Measurements from ENCODE around the gene PROX2.
A peak's percentile ranks its signal among the peaks of the same experiment; 100 is the strongest.

PROX2 gene

DNA sequence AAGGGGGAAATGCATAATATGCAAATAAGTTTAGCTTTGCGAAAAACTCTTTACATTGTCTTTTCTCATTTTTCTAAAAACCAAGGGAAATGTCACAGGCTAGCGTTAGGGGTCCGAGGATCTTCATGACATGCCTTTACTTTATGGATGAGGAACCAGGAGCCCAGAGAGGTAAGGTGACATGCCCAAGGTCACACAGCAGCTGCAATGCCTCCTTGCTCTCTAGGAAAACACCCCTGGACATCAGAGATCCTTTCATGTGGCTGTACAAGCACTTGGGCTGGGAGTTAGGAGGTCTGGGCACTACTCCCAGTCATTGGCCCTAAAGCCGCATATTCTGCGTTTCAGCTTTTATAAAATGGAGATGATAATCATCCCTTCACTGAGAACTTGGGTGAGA lies 741 bp downstream of the PROX2 start:
- DNase-seq = no peak

DNA sequence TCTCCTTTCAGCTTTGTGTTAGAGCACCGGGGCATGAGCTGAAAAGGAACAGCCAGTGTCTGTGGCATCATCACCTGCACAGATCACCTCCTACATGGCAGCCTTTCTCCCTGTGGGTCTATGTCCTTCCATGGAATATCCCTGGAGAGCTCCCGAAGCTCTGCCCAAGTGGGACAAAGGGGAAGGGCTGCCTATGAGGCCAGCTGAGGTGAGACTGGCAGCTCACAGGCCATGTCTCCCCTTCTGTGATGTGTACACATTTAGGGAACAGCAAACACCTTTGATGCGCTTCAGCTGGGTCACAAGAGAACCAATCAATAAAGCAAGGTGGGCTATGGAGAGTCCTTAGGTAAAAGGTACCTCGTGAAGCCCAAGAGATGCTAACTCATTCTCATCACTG lies 4.1 kb downstream of the PROX2 start:
- DNase-seq = no peak

DNA sequence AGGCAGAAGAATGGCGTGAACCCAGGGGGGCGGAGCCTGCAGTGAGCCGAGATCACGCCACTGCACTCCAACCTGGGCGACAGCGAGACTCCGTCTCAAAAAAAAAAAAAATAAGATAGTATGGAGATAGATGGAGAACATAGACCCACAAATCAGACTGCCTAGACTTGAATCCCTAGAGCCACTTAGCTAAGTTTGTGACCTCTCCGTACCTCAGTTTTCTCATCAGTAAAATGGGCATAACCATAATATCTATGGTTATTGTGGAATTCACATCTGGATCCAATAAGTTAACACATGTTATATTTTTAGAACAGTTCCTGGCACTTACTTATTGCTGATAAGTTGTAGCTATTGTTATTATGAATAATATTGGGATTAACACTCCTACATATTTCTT lies 7.2 kb downstream of the PROX2 start:
- DNase-seq = no peak

DNA sequence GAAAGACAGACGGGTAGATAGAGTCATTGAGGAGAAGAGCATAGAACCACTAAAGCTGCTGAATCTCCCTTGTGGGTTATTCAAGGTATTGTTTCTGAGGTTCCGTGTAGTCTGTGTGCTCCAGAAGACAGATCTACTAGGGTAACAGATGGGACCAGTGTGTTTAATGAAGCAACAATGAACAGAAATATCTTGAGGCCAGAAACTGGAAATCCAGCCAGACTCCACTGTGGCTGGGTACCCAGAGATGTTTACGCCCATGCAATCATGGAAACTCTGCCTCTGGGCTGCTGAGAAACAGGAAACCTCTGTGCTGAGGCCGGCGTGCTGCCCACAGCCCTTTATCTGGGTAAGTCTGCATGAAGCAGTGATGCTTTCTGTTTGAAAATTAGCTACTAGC lies 8.3 kb downstream of the PROX2 start:
- DNase-seq = peak in 3 of 5 donors; percentile 21 to 59 (median 22)

DNA sequence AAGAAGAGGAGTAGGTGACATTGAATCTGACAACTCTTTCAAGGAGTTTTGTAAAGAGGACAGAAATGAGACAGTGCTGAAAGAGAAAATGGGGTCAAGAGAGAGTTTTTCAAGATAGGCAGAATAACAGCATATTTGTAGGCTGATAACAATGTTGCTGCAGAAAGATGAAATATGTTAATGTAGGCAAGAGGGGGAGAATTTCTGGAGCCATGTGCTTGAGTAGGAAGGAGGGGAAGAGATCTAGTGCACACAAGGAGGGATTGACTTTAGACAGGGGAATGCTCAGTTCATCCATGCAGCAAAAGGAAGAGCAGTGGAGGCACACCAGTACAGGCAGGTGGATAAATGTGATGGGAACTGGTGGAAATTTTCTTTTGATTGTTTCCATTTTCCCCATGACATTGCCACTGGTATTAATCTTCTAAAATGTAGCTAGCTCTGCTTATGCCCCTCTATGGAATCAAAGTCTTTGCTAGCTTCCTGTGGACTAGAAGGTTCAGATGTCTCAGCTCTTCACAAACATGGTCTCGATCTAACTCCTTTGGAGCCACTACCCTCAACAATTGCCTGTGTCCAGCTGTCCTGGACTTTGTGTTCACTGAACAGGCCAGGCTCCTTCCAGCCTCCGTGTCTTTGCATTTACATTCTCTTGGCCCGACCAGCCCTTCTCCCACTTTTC lies 9.1 kb downstream of the PROX2 start:
- DNase-seq = no peak

DNA sequence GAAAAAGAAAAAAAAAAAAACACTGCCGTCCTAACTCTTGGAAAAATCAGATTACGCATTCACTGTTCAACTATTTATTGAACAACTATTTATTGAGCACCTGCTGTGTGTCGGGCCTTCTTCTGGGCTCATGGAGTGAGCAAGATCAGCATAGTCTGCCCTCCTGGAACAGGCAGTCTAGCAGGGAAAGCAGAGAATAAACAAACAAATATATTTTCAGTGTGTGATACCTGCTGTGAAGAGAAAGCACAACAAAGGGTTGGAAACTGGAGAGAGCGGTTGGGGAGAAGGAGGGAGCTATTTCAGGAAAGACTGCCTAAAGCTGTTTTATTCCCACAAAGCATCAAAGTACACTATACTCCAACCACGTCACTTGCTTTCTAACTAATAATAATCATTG lies 10.8 kb downstream of the PROX2 start:
- DNase-seq = no peak

DNA sequence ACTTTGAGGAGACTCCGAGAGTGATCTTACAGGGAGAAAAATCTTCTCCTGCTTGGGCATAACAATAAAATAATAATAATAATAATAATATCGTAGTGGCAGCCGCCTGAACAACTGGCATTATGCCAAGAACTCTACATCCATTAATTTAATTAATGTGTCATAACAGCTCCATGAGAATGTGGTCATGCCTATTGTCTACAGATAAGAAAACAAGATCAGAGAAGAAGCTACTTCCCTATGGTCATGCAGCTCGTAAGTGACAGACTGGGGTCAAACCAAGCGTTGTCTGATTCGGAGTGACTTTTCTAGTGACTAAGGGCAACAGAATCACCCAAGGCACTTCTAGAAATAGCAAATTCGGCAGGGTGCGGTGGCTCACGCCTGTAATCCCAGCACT lies 11.7 kb downstream of the PROX2 start:
- no peak for DNase-seq

DNA sequence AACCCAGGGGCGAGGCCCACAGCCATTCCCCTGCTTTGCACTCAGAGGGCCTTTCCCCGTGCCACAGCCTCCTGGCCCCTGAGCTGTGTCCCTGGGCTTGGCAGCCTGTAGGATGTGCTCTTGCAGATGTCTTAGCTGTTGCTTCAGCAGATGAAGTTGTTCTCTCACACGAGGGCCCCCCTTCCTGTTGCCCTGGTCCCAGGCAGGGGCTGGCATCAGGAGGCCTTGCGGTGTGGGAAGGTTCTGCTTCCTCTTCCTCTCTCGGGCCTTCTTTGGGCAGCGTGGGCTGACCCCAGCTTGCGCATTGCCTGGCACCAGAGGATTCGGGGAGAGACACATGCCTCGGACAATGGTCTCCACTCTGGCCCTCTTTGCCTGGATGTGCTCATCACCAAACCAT lies 12.7 kb downstream of the PROX2 start:
- no peak for DNase-seq

DNA sequence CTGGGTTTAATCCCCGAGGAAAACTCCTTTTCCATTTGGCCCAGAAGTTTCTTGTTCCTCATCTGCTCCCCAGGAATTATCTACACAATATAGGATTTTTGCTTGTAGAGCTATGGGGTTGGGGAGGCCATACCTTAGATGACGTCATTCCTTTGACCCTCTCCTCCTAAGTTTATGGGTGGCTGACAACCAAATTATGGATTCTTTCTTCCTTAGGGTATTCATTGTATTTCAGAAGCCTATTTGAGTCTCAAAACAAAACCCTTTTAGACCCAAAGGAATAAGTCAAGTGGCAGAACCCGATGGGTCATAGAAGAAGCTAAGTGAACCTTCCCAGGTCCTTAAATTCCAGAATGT lies 14.2 kb downstream of the PROX2 start:
- no peak for DNase-seq

DNA sequence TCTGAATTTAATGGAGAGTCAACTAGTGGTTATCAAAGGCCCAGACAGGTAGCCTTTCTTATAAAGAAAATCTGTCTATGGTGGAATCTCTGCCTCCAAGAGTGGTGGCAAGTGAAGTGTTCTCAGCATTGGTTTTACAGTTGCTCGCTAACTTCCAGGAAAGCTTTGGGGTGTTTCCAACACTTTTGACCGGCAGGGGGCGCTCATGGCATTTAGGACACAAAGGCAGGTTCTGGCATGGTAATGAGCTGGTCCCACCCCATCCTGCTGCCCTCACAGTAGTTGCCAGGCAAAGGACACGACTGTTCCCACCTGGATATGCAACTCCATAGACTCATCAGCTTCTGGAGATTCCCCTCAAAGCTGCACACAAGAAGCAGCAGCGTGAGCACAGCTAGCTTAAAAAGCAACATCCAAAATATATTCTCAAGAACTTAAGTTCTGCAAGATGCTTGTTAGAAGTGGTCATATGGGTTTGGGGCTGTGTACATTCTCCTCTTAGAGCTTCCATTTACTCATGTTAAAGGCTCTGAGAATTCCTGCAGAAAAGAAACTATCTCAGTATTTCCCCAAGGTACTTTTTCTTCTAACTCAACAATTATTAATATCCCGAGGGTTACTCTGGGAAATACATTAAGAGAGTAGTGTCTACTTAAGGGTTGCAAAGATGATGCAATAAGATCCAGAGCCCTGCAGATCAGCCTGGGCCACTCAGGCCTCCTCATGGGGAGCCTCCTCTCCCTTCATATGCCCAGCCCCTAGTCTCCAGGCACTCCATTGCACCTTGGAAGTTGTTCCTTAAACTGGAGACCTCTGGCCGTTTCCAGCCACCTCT lies 14.8 kb downstream of the PROX2 start:
- peak; percentile 76 to 94 (median 80) for DNase-seq

DNA sequence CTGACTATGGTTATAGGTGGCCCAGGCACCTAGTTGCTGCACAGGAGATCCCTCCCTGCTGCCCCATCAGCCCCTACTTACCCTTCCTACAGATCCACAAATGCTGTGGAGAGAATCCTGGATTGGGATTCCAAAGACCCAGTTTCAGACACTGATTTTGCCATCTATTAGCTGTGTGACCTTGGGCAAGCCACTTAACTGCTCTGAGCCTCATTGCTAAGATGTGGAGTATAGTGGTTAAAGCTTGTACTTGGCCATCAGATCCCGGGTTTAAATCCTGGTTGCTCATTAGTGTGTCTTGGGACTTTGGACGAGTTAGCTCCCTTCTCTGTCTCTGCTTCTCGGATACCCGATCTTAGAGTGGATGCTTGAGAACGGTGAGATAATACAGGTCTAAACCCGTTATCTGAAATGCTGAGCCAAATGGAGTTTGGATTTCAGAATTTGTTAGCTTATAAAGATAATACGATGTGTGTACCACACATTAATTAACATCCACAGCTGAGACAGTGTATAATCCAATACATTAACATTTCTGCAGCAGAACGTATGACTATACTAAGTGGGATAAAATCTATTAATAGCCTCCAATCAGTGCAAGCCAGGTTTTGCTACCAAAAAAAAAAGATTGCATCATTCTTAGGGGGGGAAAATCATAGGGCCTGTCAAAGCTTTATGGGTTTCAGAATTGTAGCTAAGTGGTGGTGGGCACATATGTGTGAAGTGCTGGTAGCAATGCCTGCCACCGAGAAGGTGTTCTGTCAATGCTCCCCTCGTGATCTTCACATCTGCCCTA lies 16.0 kb downstream of the PROX2 start:
- DNase-seq = no peak

DNA sequence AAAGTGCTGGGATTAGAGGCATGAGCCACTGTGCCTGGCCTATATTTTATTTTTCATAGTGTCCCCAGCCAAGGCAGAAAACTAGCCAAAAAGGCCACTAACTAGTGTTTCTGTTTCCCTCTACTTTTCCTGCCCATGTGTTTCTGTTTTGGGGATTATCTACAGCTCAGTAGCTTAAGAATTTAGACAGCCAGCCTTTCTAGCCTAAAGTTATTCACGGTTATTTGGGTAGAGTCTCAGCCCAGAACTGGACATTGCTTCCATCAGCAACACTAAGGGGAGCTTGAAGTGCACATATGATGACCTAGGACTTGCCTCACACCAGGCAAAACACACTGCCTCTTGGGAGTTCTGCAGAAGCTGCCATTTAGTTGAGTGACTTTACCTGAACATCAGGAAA lies 17.9 kb downstream of the PROX2 start:
- DNase-seq = no peak

DNA sequence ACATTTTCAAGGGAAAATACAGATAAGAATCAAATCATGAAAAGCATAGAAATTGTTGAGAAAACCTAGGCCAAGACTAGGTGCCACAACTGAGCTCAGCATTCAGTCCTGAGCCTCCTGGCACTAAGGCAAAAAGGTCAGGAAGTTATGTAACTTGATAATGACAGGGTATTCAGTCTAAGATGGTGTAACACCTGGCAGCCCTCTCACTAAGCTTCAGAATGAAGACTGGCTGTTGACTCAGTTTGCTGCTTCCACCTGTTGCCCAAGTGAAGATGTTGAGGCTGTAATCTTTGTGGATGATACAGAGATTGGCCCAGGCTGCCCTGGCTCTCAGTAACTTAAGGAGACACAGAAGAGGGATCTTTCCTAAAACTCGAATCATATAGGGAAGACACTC lies 19.6 kb downstream of the PROX2 start:
- no peak for DNase-seq

DNA sequence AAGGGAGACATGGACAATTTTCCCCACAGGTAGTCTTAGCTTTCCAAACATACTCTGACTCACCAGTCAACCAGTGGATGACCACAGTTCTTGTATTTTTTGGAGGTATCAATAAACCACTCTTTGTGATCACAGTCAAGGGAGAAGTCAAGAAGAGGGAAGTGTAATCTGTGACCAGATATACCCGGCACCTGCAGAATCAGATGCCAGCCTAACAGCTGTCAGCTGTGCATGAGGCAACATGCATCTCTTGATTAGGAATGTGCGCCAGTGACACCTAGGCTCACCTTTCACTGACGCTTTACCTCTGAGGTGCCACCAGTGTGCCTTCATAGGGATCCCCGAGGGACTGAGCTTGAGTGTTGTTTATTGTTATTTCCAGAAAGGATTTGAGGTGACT lies 20.0 kb downstream of the PROX2 start:
- no peak for DNase-seq

DNA sequence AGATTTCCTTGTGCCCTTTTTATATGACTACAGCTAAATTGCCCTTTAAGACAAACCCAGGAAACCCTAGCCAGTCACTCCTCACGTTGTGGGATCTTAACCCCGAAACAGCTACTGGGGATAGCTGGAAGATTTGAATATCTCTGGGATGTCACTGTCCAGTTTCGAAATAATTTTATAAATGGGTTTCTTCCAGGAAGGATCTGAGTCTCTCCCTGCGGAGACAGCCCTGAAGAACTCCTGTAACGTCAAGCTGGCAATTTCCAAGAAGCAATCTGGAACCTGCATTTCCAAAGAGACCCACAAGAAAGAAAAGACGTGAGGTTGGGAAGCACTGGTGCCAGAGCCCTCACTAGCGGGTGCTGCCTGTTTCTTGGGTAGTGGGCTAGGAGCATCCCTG lies 20.9 kb downstream of the PROX2 start:
- no peak for DNase-seq

DNA sequence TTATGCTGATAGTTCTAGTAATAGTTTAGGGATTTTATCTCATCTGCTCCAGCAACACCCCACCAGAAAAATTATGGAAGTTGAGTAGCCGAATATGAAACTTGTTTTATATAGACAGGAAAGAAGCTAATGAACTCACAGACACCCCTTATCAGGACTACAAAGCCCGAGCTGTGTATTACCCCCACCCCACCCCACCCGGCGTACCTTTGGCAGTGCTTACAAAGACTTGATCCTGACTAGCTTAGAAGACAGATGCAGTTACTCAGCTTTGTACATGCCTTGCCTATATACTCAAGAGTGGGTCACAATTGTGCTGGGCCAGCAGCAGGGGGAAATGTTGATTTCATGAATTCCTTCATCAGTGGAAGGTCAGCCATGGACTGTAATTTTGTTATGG lies 22.4 kb downstream of the PROX2 start:
- no peak for DNase-seq

DNA sequence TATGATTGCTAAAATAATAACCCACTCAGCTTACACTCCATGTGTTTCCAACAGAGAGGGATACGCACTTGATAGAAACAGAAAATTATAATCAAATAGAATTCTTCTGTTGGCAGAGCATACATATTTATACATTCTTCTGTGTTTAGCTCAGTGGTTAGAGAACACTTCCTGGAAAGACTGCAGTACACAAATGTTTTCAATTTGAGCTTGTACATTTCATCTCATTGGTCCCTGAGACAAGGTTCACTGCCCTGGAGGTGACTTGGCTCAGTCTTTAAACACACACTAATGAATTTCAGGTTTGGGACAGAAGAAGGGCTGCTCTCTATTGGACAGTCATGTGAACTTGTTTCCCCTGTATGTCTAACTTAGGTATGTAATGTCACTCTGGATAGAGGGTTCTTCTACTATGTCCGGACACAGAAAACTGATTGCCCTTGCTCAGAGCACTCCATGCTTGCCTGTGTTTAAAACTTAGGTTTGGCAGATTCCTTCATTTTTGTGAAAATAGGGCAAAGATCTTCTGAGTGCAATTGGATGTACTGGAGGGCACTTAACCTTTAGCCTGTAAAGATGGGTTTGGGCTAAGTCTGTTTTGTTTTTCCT lies 22.9 kb downstream of the PROX2 start:
- no peak for DNase-seq

DNA sequence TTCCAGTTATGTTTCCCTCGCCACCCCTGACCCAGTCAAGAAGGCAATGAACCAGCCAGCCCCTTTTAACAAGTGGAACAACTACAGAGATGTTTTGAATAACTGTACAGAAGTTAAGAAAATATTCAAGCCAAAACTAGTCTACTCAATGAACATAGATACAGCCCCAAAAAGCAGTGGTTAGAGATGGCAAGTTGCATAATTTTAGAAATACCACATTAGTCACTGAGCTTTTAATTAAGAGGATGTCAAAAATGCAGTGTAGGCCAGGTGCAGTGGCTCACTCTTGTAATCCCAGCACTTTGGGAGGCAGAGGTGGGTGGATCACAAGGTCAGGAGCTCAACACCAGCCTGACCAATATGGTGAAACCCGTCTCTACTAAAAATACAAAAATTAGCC lies 27.2 kb downstream of the PROX2 start:
- no peak for DNase-seq

DNA sequence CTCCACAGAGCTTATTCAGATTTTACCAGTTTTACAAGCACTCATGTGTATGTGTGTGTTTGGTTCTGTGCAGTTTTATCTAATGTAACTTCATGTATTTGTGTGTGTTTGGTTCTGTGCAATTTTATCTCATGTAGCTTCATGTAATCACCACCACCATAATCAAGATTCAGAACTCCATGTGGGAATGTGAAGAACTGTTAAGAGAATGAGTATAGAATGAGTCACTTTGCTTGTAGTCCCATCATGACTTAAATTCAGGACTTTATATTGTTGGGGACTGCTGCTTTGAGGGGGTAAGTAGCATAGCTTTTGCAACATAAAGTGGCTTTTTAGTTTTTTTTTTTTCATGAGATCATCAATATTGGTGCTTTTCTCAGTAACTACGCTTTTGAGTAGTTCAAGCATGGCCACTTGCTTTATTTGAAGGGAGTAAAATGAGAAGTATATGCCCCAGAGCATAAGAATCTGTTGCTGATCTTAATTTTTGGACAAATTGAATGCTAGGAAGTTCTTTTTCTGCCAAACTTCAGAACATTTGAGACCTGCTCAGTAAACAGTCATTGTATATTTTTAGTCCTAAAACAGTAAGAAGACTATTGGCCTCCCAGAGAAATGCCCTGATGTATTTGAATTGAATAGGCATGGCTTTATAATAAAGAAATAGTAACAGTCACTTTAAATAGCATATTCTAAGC lies 28.8 kb downstream of the PROX2 start:
- DNase-seq = no peak

DNA sequence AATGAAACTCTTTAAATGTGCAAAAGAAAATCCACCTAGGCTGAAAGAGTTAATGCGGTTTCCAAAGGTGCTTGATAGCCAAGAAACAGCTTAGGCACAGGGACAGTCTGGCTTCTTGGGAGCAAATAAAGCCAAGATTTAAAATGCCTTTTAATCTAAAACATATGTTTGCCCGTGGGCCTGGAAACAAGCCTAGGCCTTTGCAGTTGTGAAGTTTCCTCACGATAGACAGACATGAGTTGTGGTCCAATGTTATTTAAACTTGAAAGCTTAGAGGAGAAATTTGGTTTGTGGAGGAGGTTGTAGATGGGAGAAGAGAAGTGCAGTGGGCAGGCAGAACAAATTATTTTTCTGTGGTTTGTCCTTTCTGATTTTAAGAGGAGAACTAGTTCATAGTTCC lies 29.8 kb downstream of the PROX2 start:
- DNase-seq = no peak

DNA sequence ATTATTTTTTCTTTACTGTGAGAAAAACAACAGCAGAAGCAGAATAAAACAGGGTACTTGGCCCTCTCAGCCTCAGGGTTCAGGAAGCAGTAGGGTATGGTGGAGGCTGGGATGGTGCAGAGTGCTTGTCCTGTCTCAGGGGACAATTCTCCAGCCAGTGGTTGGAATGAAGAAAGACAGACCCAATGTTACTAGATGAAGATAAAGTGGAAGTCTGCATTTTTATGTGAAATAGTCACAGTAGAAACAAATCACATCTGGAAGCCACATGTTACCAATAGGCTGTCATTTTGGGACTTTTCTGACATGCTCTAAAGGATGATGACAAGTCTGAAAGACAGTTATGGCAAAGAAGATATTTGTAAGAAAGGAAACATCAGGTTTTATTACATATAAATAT lies 32.3 kb downstream of the PROX2 start:
- no peak for DNase-seq

Data from T-helper 1 cell (primary cell).